Astrocyte of the hippocampus (primary cell): Measurements from ENCODE around the gene GOLGA8T.
A peak's percentile ranks its signal among the peaks of the same experiment; 100 is the strongest.
"Not testable (repeated sequence)": the region's sequence is repeated elsewhere in the genome, so short reads cannot be mapped to it uniquely, and the experiment has no call there.

Experiments used
- DNase-seq: peaks from one replicate; pipeline ENCODE4 v3.0.0; 2011; ENCODE audit warnings: low read depth, low spot score

GOLGA8T gene

GRCh38 chr15:30134751-30135150 is at the start of gene GOLGA8T:
Gene GOLGA8T, plus strand, starts transcription at chr15:30135051. Its CDS starts 98 bp downstream, at chr15:30135149.
- DNase-seq = not testable (repeated sequence)

DNA sequence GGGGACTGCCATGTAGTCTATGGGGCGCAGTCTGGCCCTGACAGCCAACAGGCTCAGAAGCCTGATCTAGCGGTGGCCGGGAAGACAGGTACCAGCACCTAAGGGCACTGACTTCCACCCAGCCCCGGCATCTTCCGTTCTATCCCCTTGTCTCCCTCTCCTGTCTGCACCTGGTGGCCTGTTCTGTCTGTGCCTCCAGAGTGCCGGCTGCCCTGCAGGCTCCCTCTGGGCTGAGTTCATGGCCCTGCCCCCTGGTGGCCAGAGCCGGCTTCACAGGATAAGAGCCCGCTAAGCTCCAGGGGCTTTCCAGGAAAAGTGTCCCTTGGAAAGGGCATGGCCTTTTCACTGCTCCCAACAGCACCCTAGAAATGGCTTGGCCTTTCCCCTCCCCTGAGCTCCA is 37.0 kb upstream of the GOLGA8T start:
- DNase-seq = not testable (repeated sequence)

- DNase-seq = not testable (repeated sequence)
Measured at GRCh38 chr15:30102890-30103289, 32.0 kb upstream of the GOLGA8T start.

DNA sequence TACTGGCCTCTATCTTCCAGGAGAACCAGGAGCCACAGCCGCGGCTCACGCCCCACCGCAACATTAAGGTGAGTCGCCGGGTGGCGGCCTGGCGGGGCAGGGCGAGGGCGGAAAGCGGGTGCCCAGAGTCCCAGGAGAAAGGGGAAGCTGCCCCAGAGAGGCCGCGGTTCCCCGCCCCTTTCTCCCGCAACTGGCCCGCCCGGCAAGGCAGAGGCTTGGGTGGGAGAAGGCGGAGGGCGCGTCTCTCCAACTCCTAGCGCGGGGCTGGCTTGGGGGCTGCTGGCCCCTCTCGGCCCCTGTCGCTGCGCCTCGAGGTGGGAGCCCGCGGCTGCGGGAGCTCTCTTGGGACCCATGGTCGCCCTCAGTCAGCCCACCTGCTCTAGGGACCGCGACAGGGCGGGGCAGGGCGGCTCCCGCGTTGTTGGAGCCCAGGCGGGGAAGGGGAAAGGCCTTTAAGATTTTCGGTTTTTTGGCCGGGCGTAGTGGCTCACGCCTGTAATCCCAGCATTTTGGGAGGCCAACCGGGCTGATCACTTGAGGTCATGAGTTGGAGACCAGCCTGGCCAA is 30.8 kb upstream of the GOLGA8T start:
- not testable (repeated sequence) for DNase-seq

DNA sequence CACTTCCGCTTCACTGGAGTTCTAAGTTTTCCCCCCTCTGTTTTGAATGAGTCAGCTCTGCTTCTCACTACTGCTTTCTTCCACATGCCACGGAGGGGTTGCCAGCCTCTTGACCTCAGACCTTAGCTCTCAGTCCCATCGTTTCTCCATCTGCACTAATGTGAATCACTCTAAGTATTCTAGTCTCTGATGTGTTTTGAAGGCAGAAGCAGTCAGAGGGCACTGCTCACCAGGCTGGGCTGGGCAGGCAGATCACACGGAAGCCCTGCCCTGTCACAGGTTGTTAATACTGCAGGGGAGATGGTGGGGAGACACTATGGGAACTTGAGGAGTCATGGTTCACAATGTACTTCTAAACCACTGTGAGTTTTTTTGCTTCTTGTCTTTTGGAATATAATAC is 24.3 kb upstream of the GOLGA8T start:
- DNase-seq = not testable (repeated sequence)

- DNase-seq = peak; percentile 5
Measured at GRCh38 chr15:30130066-30130465, 4.8 kb upstream of the GOLGA8T start.

- not testable (repeated sequence) for DNase-seq
Measured at GRCh38 chr15:30143246-30143645, 8.4 kb downstream of the GOLGA8T start.

GRCh38 chr15:30149891-30150290 is 15.0 kb downstream of the GOLGA8T start:
- DNase-seq = not testable (repeated sequence)

DNA sequence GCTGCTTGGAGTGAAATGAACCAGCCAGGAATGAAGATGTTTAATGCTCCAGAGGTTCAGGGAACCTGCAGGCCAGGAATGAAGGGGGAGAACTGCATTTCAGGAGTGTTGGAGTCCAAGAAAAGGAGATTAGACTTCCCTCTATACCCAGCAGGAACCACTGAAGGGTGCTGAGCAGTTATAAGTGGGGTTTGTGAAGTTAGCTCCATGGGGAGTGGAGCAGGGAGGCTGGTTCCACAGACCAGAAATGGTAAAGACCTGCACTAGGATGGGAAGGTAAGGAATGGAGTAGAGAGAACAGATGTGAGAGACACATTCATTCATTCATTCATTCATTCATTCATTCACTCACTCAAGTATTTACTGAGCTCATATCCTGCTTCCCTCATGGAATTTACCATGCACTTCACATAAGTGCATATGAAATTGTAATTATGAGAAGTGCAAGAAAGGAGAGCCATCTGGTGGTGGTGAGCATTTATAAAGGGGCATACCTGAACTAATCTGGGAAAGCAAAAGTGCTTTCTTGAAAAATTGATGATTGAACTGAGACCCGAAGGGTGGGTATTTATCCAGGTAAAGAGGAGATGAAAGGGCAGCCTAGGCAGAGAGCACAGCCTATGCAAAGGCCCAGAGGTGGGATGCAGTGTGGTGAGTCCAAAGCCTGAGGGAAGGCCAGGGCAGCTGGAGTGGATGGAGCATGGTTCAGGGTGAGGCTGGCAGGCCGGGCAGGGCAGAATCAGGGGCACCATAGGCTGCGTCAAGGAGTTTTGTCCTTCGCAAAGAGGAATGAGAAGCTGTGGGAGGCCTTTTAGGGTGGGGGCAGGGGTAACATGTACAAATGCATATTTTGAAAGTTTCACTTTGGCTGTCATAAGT is 27.9 kb downstream of the GOLGA8T start:
- not testable (repeated sequence) for DNase-seq

- DNase-seq = not testable (repeated sequence)
Measured at GRCh38 chr15:30163759-30164158, 28.9 kb downstream of the GOLGA8T start.

GRCh38 chr15:30164257-30164656 is 29.4 kb downstream of the GOLGA8T start:
- DNase-seq = not testable (repeated sequence)

DNA sequence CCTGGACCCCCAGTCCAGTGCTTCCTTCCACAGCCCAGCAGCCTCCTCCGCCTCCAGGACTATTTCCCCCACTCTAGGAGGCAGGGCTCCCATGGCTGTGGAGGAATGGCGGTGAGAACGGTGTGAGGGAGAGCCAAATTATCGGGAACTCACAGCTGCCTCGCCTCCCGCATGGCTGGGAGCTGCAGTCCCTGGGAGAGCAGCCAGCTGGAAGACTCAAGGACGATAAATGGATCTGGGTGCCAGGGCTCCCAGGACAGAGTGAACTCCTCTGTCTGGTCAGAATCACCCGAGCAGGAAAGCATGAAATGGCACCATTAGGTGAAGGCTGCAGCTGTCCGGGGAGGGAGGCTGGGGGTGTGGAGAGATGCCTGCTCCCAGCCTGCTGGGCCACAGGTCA is 32.6 kb downstream of the GOLGA8T start:
- DNase-seq = not testable (repeated sequence)

DNA sequence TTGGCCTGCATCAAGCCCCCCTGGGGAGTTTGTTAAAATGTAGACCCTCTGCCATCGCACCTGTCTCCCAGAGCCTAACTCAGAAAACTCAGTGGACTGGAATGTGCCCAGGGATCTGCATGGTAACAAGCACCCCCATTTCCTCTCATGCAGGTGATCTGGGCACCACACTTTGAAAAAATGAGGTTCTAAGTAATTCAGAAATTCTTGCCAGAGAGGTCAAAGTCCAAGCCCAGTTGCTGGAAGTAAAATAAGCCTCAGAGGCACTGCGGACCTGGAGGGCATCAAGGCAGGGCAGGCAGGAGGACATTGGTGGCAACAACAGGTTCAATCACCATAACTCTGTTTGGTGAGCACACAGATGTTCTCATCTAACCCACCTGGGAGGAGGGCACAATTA is 33.0 kb downstream of the GOLGA8T start:
- DNase-seq = not testable (repeated sequence)

- DNase-seq = not testable (repeated sequence)
Measured at GRCh38 chr15:30171452-30171851, 36.6 kb downstream of the GOLGA8T start.

DNA sequence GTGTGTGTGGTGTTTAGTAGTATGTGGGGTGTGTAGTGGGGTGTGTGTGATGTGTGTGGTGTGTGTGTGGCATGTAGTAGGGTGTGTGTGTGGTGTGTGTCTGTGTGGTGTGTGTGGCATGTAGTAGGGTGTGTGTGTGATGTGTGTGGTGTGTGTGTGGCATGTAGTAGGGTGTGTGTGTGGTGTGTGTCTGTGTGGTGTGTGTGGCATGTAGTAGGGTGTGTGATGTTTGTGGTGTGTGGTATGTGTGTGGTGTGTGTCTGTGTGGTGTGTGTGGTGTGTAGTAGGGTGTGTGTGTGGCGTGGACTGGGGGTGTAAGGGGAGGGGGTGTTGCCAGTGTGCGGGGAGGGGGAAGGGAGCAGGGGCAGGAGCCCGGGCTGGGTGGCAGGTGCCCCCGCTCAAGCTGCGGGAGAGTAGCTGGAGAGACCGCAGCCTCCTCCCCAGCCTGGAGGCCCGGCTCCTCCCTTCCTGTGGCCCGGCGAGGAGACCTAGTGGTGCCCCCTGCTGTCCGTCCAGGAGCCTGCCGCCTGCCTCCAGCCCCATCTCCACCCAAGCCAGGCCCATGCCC is 38.3 kb downstream of the GOLGA8T start:
- DNase-seq = peak; percentile 14

DNA sequence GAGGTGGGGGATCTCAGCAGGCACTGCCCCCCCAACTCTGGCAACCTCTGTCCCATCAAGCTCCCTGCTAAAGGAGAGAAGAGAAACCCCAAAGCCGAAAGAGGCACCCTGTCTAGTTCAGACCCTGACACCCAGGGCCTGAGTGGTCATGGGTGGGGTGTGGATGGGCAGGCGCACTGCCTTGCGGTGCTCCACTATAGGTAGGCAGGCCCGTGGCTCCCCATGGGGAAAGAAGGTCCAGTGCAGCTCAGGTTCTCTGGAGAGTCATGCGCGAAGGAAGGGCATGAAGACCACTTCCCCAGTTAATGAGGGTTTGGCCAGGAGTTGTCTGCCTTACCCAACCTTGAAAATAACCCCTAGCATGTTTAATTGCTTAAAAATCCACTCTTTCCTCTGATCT is 40.4 kb downstream of the GOLGA8T start:
- DNase-seq = not testable (repeated sequence)

DNA sequence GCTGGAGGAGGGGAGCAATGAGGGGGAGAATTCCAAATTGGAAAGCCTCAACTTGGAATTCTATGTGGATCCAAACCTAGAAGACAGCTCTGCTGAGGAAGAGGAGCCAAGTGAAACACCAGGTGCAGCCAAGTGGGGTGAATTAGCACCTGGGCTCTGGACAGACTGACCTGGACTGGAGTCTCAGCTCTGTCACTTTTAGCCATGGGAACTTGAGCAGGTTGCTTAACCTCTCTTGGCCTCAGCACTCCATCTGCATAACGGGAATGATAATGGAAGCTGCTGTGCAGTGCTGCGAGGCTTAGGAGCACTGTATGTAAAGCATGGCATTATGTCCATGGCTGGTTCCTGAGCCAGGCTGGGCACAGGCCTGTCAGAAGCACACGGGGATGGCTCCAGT is 41.8 kb downstream of the GOLGA8T start:
- not testable (repeated sequence) for DNase-seq

DNA sequence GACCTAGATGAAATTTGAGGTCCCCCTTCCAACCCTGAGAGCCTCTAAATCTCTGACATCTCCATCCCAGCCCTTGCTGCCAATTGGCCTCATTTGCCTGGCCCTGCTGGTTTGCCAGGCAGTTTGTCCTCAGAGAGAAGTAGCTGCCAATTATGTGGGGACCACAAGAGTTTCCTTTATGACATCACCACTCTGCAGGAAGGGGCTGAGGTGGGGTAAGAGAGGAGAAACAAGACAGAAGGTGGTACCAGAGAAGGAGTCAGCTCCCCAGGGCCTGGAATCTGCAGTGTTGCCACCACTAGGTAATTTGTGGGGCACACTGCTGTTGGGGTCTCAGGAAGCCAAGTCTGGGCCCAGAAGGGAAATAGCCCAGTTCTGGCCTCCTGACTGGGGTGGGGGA is 45.0 kb downstream of the GOLGA8T start:
- DNase-seq = not testable (repeated sequence)

- not testable (repeated sequence) for DNase-seq
Measured at GRCh38 chr15:30185495-30185894, 50.6 kb downstream of the GOLGA8T start.

DNA sequence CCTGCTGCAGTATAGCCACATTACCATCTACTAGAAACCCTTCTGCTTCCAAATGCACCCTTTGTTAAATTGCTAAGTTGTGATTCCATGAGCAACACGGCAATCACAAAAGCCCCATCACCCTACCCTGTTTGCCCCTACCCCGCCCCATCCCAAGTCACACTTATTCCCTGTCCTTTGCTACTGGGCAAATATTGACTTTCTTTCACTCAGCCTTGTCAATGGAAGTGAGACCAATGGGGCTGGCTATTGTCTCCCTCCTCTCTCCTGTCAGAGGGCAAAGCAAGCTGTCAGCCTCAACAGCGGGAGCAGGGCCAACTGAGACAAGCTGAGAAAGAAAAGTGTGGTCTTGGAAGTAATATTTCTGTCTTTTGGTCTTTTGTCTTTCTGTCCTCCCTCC is 52.6 kb downstream of the GOLGA8T start:
- DNase-seq = not testable (repeated sequence)

- not testable (repeated sequence) for DNase-seq
Measured at GRCh38 chr15:30189754-30190153, 54.9 kb downstream of the GOLGA8T start.

DNA sequence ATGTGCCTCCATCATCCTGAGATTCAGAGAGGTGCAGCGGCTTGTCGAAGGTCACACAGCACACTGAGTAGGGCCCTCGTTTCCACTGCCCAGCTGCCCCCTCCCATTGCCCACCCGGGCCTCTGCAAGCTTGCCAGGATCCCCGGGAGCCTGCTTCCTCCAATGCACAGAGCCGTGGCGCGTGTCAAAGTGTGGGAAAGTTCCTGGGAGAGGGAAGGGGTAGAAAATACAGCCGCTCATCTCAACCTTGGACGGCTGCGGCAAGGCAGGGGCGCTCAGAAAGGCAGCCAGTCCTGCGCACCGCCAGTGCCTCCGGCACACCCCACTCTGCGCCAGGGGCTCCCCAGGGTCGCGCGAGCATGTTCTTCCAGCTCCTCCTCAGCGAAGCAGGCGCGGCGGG is 56.3 kb downstream of the GOLGA8T start:
- DNase-seq = not testable (repeated sequence)
